ENCODE results near the gene OAS1. TPM values are rescaled to one million over a fixed set of nuclear protein-coding genes. Genes with fewer than 3 reads are reported as not detected.

The OAS1 gene
- total RNA-seq, 1 experiment from 2014 or later, result 0.64 TPM

DNA sequence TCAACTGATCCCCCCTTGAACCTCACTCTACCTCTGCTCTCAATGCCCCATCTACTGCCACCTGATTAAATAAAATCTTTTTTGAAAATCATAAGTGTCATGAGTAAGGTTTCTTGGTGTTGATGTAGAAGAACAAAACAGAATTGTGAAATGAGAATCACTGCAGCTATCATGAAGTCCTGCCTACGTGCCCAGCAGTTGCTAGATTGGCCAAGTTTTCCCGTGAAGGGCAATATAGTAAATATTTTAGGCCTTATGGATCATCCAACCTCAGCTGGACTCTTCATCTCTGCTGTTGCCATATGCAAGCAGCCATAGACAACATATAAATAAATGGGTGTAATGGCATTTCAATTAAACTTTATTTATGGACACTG lies 26.4 kb downstream of the OAS1 start:
- Histone ChIP-seq H3K36me3 (ENCODE audit: control insufficient read depth in 1 of 2, insufficient read depth in 2 of 2, low read length in 2 of 2) (no peaks in the 10 kb centered on the region), H3K79me2 (ENCODE audit: insufficient read depth, low read length) (no peaks in the 10 kb centered on the region), H3K4me1 (ENCODE audit: control insufficient read depth in 1 of 2, insufficient read depth in 2 of 2, low read length in 2 of 2) (peaks cover 0 to 16% of the 10 kb centered on the region in 2 experiments; a peak in 1 of 4 replicates), H2AFZ (ENCODE audit: low read depth, low read length, poor library complexity, severe bottlenecking) (no peak overlapping the region), H3K9me2 (ENCODE audit: insufficient read depth) (no peaks in the 10 kb centered on the region), H3K27me3 (ENCODE audit: insufficient read depth, low read length) (no peaks in the 10 kb centered on the region), H3K27ac (ENCODE audit: low read depth, low read length) (no peak overlapping the region), H3K9ac (ENCODE audit: low read length) (no peak overlapping the region), H4K20me1 (ENCODE audit: insufficient read depth) (no peaks in the 10 kb centered on the region), H3K4me2 (ENCODE audit: low read length) (no peak overlapping the region), H3K9me3 (ENCODE audit: control insufficient read depth in 1 of 2, insufficient read depth in 1 of 2, low read depth in 1 of 2, low read length in 2 of 2) (no peaks in the 10 kb centered on the region), H3K4me3 (replicated peaks in 1 of 2; ENCODE audit: low read depth in 1 of 2, low read length in 2 of 2) (no peak overlapping the region)
- POLR2A ChIA-PET, result no interaction called here
- ATAC-seq (no peak), DNase-seq (ENCODE audit: low read depth, low spot score) (no peak)
- no TSS peak for BruUV-seq (replicated peaks)
- TF ChIP-seq EZH2phosphoT487 (IDR thresholded peaks at IDR 0.05; ENCODE audit: borderline replicate concordance) (no peak), ATF3 (IDR thresholded peaks at IDR 0.05) (no peak), POLR2AphosphoS5 (IDR thresholded peaks at IDR 0.05; ENCODE audit: low read depth, low read length) (no peak)
- intact Hi-C loops (cut with micrococcal nuclease), result no loop called here
- CTCF ChIA-PET, result interaction anchor here (1.0 kb wide), 1 partner anchor 9 kb away, joined by 3 read pairs; no protein-coding TSS in a partner anchor
- RAD21 ChIA-PET (ENCODE audit: low non-redundant PET in 1 of 2, low total read pairs in 2 of 2, uncharacterized antibody in 2 of 2, unreplicated experiment in 2 of 2), result no interaction called here

DNA sequence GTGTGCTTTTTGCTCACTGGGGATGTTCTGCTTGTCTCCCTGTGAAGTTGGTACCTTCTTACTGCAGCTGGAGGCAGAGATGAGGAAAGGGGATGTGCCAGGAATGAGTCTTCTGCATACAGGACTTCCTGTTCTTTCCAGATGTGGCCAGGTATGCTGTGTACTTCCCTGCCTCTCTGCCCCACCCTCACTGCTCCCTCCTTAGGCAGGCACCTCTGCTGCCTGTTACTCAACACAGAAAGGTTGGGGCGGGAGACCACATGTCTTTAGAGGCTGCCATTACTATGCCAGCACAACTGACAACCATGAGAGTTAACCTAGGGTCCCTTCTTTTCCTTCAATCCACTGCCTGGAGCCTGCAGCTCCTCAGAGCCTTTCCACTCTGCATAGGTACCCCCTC lies 29.5 kb downstream of the OAS1 start:
- H3K9me3 ChIP-seq (ENCODE audit: control insufficient read depth in 1 of 2, insufficient read depth in 1 of 2, low read depth in 1 of 2, low read length in 2 of 2), result no peaks in the 10 kb centered on the region
- no peaks in the 10 kb centered on the region for H3K36me3 ChIP-seq (ENCODE audit: control insufficient read depth in 1 of 2, insufficient read depth in 2 of 2, low read length in 2 of 2)
- H3K79me2 ChIP-seq (ENCODE audit: insufficient read depth, low read length), result no peaks in the 10 kb centered on the region; the same call in 1 of the 2 replicates
- no peak overlapping the region for H3K9ac ChIP-seq (ENCODE audit: low read length)
- no TSS peak for BruUV-seq (replicated peaks)
- DNase-seq (ENCODE audit: low read depth, low spot score), result no peak
- H4K20me1 ChIP-seq (ENCODE audit: insufficient read depth), result no peaks in the 10 kb centered on the region
- ChIA-PET CTCF (no interaction called here), POLR2A (no interaction called here), RAD21 (ENCODE audit: low non-redundant PET in 1 of 2, low total read pairs in 2 of 2, uncharacterized antibody in 2 of 2, unreplicated experiment in 2 of 2) (no interaction called here)
- no peak overlapping the region for H2AFZ ChIP-seq (ENCODE audit: low read depth, low read length, poor library complexity, severe bottlenecking)
- no peak overlapping the region for H3K27ac ChIP-seq (ENCODE audit: low read depth, low read length)
- peaks cover 5 to 22% of the 10 kb centered on the region in 2 experiments; a peak in 2 of 4 replicates for H3K4me1 ChIP-seq (ENCODE audit: control insufficient read depth in 1 of 2, insufficient read depth in 2 of 2, low read length in 2 of 2)
- no peak for TF ChIP-seq EZH2 (IDR thresholded peaks at IDR 0.05)
- TF ChIP-seq ELF1 (IDR thresholded peaks at IDR 0.05; ENCODE audit: borderline replicate concordance, low read depth), result no peak
- TF ChIP-seq JUND (IDR thresholded peaks at IDR 0.05), result no peak
- no peak for TF ChIP-seq RAD21 (IDR thresholded peaks at IDR 0.05; ENCODE audit: low read depth)
- TF ChIP-seq TCF7L2 (IDR thresholded peaks at IDR 0.05; ENCODE audit: borderline replicate concordance, extremely low read depth, insufficient read depth, insufficient read length), result no peak
- no peaks in the 10 kb centered on the region for H3K9me2 ChIP-seq (ENCODE audit: insufficient read depth)
- ATAC-seq, result no peak
- intact Hi-C loops (cut with micrococcal nuclease), result no loop called here
- H3K4me2 ChIP-seq (ENCODE audit: low read length), result no peak overlapping the region
- no peak overlapping the region for H3K4me3 ChIP-seq (replicated peaks in 1 of 2; ENCODE audit: low read depth in 1 of 2, low read length in 2 of 2)
- no peaks in the 10 kb centered on the region for H3K27me3 ChIP-seq (ENCODE audit: insufficient read depth, low read length)
